Occipital lobe (tissue), 2 donors: ENCODE results near the gene UBE2V1. TPM values are rescaled to one million over a fixed set of nuclear protein-coding genes. Genes with fewer than 3 reads are reported as not detected.
"Not testable (repeated sequence)": the region's sequence is repeated elsewhere in the genome, so short reads cannot be mapped to it uniquely, and the experiment has no call there.

Experiments used
- DNase-seq: peaks from one replicate; lab custom pipeline; 2025; lab: John Stamatoyannopoulos, UW
- total RNA-seq: library from RNA; depleted of rRNA; stranded (reverse); fragments of >200 nt; gene quantifications from one replicate; pipeline ENCODE4 v1.2.3, GENCODE V29; 2014

UBE2V1 gene
- total RNA-seq, 1 donor from 2014 or later: 30.1 TPM

- no peak for DNase-seq
Observed at GRCh38 chr20:50066161-50066834, 46.7 kb downstream of the UBE2V1 start.

- DNase-seq: no peak
Observed at GRCh38 chr20:50065325-50065615, 47.7 kb downstream of the UBE2V1 start.

GRCh38 chr20:50063763-50064162, 49.2 kb downstream of the UBE2V1 start:
- not testable (repeated sequence) for DNase-seq

- no peak for DNase-seq
Observed at GRCh38 chr20:50062006-50062838, 50.7 kb downstream of the UBE2V1 start.

- DNase-seq: no peak
Observed at GRCh38 chr20:50061151-50062005, 51.6 kb downstream of the UBE2V1 start.

- no peak for DNase-seq
Observed at GRCh38 chr20:50058662-50059402, 54.1 kb downstream of the UBE2V1 start.

GRCh38 chr20:50057714-50058053, 55.3 kb downstream of the UBE2V1 start:
- DNase-seq: no peak

GRCh38 chr20:50056951-50057713, 55.8 kb downstream of the UBE2V1 start:
- no peak for DNase-seq

GRCh38 chr20:50056408-50056926, 56.5 kb downstream of the UBE2V1 start:
- no peak for DNase-seq

GRCh38 chr20:50055524-50056083, 57.3 kb downstream of the UBE2V1 start:
- no peak for DNase-seq

- DNase-seq: peak; percentile 55
Observed at GRCh38 chr20:50054626-50055511, 58.1 kb downstream of the UBE2V1 start.

GRCh38 chr20:50054231-50054547, 58.8 kb downstream of the UBE2V1 start:
- no peak for DNase-seq

- DNase-seq: no peak
Observed at GRCh38 chr20:50053362-50054230, 59.4 kb downstream of the UBE2V1 start.

- DNase-seq: no peak
Observed at GRCh38 chr20:50052550-50053361, 60.2 kb downstream of the UBE2V1 start.

GRCh38 chr20:50050660-50051308, 62.2 kb downstream of the UBE2V1 start:
- DNase-seq: no peak

GRCh38 chr20:50050214-50050613, 62.7 kb downstream of the UBE2V1 start:
- no peak for DNase-seq

GRCh38 chr20:50049442-50050026, 63.4 kb downstream of the UBE2V1 start:
- no peak for DNase-seq
